Frontal cortex (tissue), 4 donors: Measurements from ENCODE around the gene SLC22A5. TPM values are rescaled to one million over a fixed set of nuclear protein-coding genes. Genes with fewer than 3 reads are reported as not detected.
A peak's percentile ranks its signal among the peaks of the same experiment; 100 is the strongest.

ENCODE experiments used
- DNase-seq, 2 donors: peaks; one replicate each; pipeline ENCODE4 v3.0.0; 2012; ENCODE audit warnings: low spot score in 2 of 2
- FAIRE-seq: peaks from 2 replicates; lab custom pipeline; 2012; peaks lifted over from hg19 to GRCh38; lab: Jason Lieb, UNC
- total RNA-seq: library from RNA; depleted of rRNA; stranded (reverse); fragments of >200 nt; gene quantifications from one replicate; pipeline ENCODE4 v1.2.3, GENCODE V29; 2014
- donor health status: control.
- donor health status: control.
- donor health status: control.

Gene SLC22A5
- total RNA-seq = 6.5 TPM

- DNase-seq = peak; percentile 61 to 64
These were observed at the start of gene SLC22A5 for GRCh38 chr5:132369474-132370180. SLC22A5 (plus strand) TSS chr5:132369710; CDS start chr5:132369973, 263 bp downstream.

GRCh38 chr5:132319975-132320374, 49.5 kb upstream of the SLC22A5 start:
- no peak for DNase-seq
- no peak for FAIRE-seq

More at GRCh38 chr5:132369474-132370180, at the start of gene SLC22A5:
- no peak for FAIRE-seq

GRCh38 chr5:132321109-132321721, 48.3 kb upstream of the SLC22A5 start:
- DNase-seq (no peak), FAIRE-seq (no peak)

GRCh38 chr5:132322266-132322665, 47.2 kb upstream of the SLC22A5 start:
- DNase-seq (no peak), FAIRE-seq (no peak)

GRCh38 chr5:132323202-132323601, 46.3 kb upstream of the SLC22A5 start:
- DNase-seq (no peak), FAIRE-seq (no peak)

- DNase-seq = no peak
- FAIRE-seq = no peak
These were observed 43.8 kb upstream of the SLC22A5 start for GRCh38 chr5:132325691-132326090.

- FAIRE-seq = no peak
- DNase-seq = no peak
These were observed 42.1 kb upstream of the SLC22A5 start for GRCh38 chr5:132327252-132327955.

- no peak for DNase-seq
- FAIRE-seq = no peak
These were observed 34.7 kb upstream of the SLC22A5 start for GRCh38 chr5:132334812-132335211.

GRCh38 chr5:132335402-132335801, 34.1 kb upstream of the SLC22A5 start:
- DNase-seq (no peak), FAIRE-seq (no peak)

GRCh38 chr5:132339502-132339901, 30.0 kb upstream of the SLC22A5 start:
- FAIRE-seq = no peak
- no peak for DNase-seq

- FAIRE-seq (no peak), DNase-seq (no peak)
These were observed 27.0 kb upstream of the SLC22A5 start for GRCh38 chr5:132342291-132343180.

- no peak for FAIRE-seq
These were observed 24.6 kb upstream of the SLC22A5 start for GRCh38 chr5:132344775-132345514.

GRCh38 chr5:132353486-132353995, 16.0 kb upstream of the SLC22A5 start:
- DNase-seq (no peak), FAIRE-seq (no peak)

More at GRCh38 chr5:132344775-132345514, 24.6 kb upstream of the SLC22A5 start:
- no peak for DNase-seq

GRCh38 chr5:132354381-132355139, 14.9 kb upstream of the SLC22A5 start:
- FAIRE-seq = no peak
- DNase-seq = no peak

- FAIRE-seq = no peak
These were observed 14.3 kb upstream of the SLC22A5 start for GRCh38 chr5:132355140-132355765.

GRCh38 chr5:132358775-132359174, 10.7 kb upstream of the SLC22A5 start:
- no peak for DNase-seq
- FAIRE-seq = no peak

More at GRCh38 chr5:132355140-132355765, 14.3 kb upstream of the SLC22A5 start:
- DNase-seq = no peak

- FAIRE-seq (no peak), DNase-seq (no peak)
These were observed 7.4 kb upstream of the SLC22A5 start for GRCh38 chr5:132362086-132362485.
